Measurements from ENCODE around the gene KAZN. TPM values are rescaled to one million over a fixed set of nuclear protein-coding genes. Genes with fewer than 3 reads are reported as not detected.

Gene KAZN
- total RNA-seq, 2 experiments from 2014 or later, result 0.22 to 0.55 TPM

DNA sequence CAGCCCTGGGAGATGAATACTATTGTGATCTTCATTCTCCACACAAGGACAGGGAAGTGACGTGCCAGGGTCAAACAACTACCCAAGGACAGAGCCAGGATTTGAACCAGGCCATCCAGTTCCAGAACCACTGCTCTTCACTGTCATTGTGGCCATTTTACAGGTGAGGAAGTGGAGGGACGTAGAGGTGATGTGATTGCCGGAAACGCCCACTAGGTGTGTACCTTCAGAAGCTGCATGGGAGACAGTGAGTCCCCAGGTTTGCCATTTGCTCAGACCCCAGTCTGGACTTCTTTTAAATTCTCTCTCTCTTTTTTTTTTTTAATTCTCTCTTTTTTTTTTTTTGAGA is 347.5 kb downstream of the KAZN start:
- CTCF ChIA-PET, result interaction anchor here (0.7 kb wide), 1 partner anchor 67 kb away, joined by 3 read pairs; no protein-coding TSS in a partner anchor

DNA sequence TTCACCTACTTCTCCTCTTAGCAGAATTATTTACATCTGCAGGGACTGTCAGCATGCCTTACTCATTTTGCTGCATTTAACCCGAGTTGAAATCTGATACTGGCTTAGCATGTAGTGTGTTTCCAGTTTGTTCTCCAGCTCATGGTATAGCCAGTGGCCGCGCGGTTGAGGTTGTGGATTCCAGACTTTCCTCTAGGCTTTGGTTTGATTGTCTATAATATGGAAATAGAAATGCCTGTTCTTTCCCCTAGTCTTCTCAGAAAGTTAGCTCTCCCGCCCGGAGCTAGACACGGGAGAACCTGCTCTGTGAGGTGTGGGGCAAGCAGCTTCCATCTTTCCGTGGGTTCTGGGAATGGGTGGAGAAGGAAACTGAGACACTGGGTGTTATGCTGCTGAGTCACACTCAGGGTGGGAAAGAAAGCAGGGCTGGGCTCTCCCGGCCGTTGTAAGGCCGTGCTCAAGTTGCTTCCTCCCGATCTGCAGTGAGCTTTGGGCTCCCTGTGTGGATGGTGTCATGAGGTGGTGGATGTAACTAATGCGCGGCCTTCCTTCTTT is 348.3 kb downstream of the KAZN start:
- no peak overlapping the region for H3K4me3 Mint-ChIP-seq
- no peaks in the 10 kb centered on the region for H3K36me3 Mint-ChIP-seq (ENCODE audit: low read depth)
- no peaks in the 10 kb centered on the region for H3K9me3 Mint-ChIP-seq
- no peaks in the 10 kb centered on the region for H3K36me3 ChIP-seq (ENCODE audit: insufficient read depth, low read length)
- POLR2A ChIA-PET, result no interaction called here
- no peaks in the 10 kb centered on the region for H3K4me1 ChIP-seq (ENCODE audit: insufficient read depth, low read length)
- no peak overlapping the region for H3K4me3 ChIP-seq (ENCODE audit: low read length)
- H3K27me3 ChIP-seq (ENCODE audit: control insufficient read depth in 1 of 2, insufficient read depth in 2 of 2, low read length in 2 of 2), result peaks cover 0 to 2% of the 10 kb centered on the region in 2 experiments
- no peak overlapping the region for H3K27ac ChIP-seq (ENCODE audit: low read depth in 1 of 2, low read length in 2 of 2)
- no peaks in the 10 kb centered on the region for H3K4me1 Mint-ChIP-seq (ENCODE audit: low read depth)
- ATAC-seq (ENCODE audit: poor library complexity) (no peak), DNase-seq (no peak)
- intact Hi-C loops (cut with DNase I, micrococcal nuclease), result no loop called here
- no peak overlapping the region for H3K27ac Mint-ChIP-seq
- CTCF ChIA-PET, result no interaction called here
- no peaks in the 10 kb centered on the region for H3K27me3 Mint-ChIP-seq
- TF ChIP-seq, protein P1, sequence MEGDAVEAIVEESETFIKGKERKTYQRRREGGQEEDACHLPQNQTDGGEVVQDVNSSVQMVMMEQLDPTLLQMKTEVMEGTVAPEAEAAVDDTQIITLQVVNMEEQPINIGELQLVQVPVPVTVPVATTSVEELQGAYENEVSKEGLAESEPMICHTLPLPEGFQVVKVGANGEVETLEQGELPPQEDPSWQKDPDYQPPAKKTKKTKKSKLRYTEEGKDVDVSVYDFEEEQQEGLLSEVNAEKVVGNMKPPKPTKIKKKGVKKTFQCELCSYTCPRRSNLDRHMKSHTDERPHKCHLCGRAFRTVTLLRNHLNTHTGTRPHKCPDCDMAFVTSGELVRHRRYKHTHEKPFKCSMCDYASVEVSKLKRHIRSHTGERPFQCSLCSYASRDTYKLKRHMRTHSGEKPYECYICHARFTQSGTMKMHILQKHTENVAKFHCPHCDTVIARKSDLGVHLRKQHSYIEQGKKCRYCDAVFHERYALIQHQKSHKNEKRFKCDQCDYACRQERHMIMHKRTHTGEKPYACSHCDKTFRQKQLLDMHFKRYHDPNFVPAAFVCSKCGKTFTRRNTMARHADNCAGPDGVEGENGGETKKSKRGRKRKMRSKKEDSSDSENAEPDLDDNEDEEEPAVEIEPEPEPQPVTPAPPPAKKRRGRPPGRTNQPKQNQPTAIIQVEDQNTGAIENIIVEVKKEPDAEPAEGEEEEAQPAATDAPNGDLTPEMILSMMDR (IDR thresholded peaks at IDR 0.05), result no peak
- no peaks in the 10 kb centered on the region for H3K9me3 ChIP-seq (ENCODE audit: control insufficient read depth in 1 of 2, insufficient read depth in 1 of 2, low read length in 2 of 2)

More for the DNA sequence above, 347.5 kb downstream of the KAZN start:
- H3K36me3 Mint-ChIP-seq (ENCODE audit: low read depth), result no peaks in the 10 kb centered on the region
- H3K4me1 ChIP-seq (ENCODE audit: insufficient read depth, low read length), result no peaks in the 10 kb centered on the region
- no peaks in the 10 kb centered on the region for H3K9me3 ChIP-seq (ENCODE audit: control insufficient read depth in 1 of 2, insufficient read depth in 1 of 2, low read length in 2 of 2)
- POLR2A ChIA-PET, result no interaction called here
- H3K9me3 Mint-ChIP-seq, result no peaks in the 10 kb centered on the region
- DNase-seq (no peak), ATAC-seq (ENCODE audit: poor library complexity) (no peak)
- H3K4me1 Mint-ChIP-seq (ENCODE audit: low read depth), result no peaks in the 10 kb centered on the region
- H3K4me3 ChIP-seq (ENCODE audit: low read length), result no peak overlapping the region
- TF ChIP-seq, protein P1 (IDR thresholded peaks at IDR 0.05), result no peak
- no peak overlapping the region for H3K4me3 Mint-ChIP-seq
- no peak overlapping the region for H3K27ac Mint-ChIP-seq
- intact Hi-C loops (cut with DNase I, micrococcal nuclease), result no loop called here
- H3K27ac ChIP-seq (ENCODE audit: low read depth in 1 of 2, low read length in 2 of 2), result no peak overlapping the region
- H3K36me3 ChIP-seq (ENCODE audit: insufficient read depth, low read length), result no peaks in the 10 kb centered on the region
- H3K27me3 Mint-ChIP-seq, result no peaks in the 10 kb centered on the region
- peaks cover 0 to under 1% of the 10 kb centered on the region in 2 experiments for H3K27me3 ChIP-seq (ENCODE audit: control insufficient read depth in 1 of 2, insufficient read depth in 2 of 2, low read length in 2 of 2)

DNA sequence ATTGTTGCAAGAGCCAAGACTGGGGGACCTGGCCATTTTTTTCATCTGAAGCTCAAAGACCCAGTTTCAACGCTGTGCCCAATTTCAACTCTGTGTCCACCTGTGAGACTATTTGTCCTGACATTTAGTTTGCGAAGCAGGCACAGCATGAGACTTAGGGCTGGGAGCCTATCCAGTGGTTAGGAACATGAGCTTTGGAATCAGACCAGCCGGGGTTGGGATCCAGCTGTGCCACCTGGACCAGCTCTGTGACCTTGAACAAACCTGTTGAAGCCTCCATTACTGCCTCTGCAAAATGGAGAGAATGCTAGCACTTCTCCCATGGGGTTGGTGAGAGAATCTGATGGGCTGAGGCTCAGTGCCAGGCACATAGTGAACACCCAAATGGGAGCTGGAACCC is 348.9 kb downstream of the KAZN start:
- no peak overlapping the region for H3K4me3 ChIP-seq (ENCODE audit: low read length)
- intact Hi-C loops (cut with DNase I, micrococcal nuclease), result no loop called here
- Mint-ChIP-seq H3K27ac (no peak overlapping the region), H3K9me3 (no peaks in the 10 kb centered on the region), H3K4me3 (no peak overlapping the region), H3K27me3 (no peaks in the 10 kb centered on the region), H3K4me1 (ENCODE audit: low read depth) (no peaks in the 10 kb centered on the region), H3K36me3 (ENCODE audit: low read depth) (no peaks in the 10 kb centered on the region)
- no peak for DNase-seq
- H3K36me3 ChIP-seq (ENCODE audit: insufficient read depth, low read length), result no peaks in the 10 kb centered on the region
- H3K9me3 ChIP-seq (ENCODE audit: control insufficient read depth in 1 of 2, insufficient read depth in 1 of 2, low read length in 2 of 2), result no peaks in the 10 kb centered on the region
- H3K4me1 ChIP-seq (ENCODE audit: insufficient read depth, low read length), result no peaks in the 10 kb centered on the region
- TF ChIP-seq, protein P1 (IDR thresholded peaks at IDR 0.05), result no peak
- ChIA-PET POLR2A (no interaction called here), CTCF (no interaction called here)
- no peak for ATAC-seq (ENCODE audit: poor library complexity)
- H3K27ac ChIP-seq (ENCODE audit: low read depth in 1 of 2, low read length in 2 of 2), result no peak overlapping the region
- H3K27me3 ChIP-seq (ENCODE audit: control insufficient read depth in 1 of 2, insufficient read depth in 2 of 2, low read length in 2 of 2), result peaks cover 0 to 2% of the 10 kb centered on the region in 2 experiments

Measured in CD4-positive, alpha-beta T cell (primary cell).